ENCODE results near the gene SOST.
"Not testable (repeated sequence)": the region's sequence is repeated elsewhere in the genome, so short reads cannot be mapped to it uniquely, and the experiment has no call there.

Gene SOST

GRCh38 chr17:43758497-43759174, at the start of gene SOST:
SOST (minus strand) TSS chr17:43758791; CDS start chr17:43758741, 50 bp downstream.
- no peak for DNase-seq

DNA sequence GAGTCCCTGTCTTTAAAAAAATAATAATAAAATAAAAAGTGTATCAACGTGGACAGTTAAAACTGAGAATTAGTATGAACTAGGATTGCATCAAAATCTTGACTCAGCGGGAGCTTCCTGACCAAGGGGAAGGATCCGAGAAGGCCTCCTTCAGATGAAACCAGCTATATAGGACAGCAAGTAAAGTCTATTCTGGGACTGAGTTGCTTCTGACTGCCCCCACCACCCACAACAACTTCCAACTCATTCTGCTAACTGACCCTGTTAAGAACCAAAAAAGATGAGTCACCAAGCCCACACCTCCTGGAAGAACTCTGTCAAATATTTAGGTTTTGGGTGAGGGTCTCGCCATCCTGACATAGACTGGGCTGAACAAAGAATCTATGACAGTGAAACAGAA, 49.5 kb upstream of the SOST start:
- DNase-seq, result no peak

DNA sequence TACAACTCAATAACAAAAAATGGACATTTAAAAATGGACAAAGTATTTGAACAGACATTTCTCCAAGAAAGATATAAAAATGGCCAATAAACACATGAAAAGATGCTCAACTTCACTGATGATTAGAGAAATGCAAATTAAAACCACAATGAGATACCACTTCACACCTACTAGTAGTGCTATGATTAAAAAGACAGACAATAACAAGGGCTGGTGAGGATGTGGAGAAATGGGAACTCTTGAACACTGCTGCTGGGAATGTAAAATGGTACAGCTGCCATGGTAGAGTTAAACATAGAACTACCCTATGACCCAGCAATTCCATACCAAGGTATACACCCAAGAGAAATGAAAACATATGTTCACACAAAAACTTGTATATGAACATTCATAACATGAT, 46.5 kb upstream of the SOST start:
- no peak for DNase-seq

DNA sequence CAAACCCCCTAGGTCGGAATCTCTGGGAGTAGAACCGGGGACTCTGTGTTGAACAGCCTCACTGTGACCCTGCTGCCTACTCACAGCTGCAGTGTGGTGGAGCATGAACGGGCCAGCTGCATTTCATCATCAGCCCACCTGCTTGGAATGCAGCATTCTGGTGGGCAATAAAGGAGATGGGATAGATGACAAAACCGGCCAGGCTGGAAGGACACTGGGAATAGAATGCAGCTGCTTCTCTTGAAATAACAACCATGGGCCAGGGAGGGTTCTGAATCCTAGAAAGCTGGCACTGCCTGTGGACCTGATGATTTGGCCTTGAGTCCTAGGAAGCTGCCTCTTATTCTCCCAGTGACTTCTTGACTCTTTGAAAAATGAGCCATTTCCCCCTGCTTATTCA, 45.2 kb upstream of the SOST start:
- no peak for DNase-seq

DNA sequence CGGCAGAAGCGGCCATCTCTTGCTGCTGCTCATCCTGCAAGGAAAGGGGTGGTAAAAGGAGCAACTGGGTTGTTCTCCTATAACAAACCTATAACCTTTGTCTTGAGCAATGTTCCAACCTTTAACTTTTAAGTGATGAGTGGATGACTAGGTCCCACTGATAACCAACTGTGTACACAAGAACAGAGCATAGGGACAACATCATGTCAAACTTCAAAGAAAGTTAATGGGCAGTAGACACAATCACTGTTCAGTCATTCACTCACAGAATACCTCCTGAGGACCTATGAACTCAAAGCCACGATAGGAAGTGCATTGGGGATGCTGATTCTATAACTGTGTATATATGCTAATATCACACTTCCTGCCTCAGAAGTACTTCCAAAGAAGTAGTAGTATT, 43.3 kb upstream of the SOST start:
- DNase-seq, result no peak

- peak in 8 of 56 donors; percentile 6 to 34 (median 20) for DNase-seq
These were observed 42.1 kb upstream of the SOST start for GRCh38 chr17:43800736-43801135.

DNA sequence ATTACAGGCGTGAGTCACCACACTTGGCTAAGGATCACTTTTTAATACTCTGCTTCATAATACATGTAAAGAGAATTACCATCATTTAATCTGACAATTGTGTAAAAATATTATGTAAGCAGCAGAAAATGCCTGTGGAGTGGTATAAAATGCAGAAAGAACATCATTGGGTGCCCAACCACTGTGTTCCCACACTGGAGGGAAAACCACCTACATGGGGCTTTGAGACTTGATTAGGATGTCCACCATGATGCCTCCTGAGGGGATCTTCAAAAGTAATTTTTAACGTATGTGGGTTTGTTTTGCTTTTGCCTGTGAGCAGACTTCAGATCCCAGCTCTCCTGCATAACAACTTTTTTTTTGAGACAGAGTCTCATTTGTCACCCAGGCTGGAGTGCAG, 40.5 kb upstream of the SOST start:
- no peak for DNase-seq

GRCh38 chr17:43798024-43798423, 39.4 kb upstream of the SOST start:
- DNase-seq, result not testable (repeated sequence)

GRCh38 chr17:43792668-43793067, 34.1 kb upstream of the SOST start:
- not testable (repeated sequence) for DNase-seq

- DNase-seq, result no peak
These were observed 33.0 kb upstream of the SOST start for GRCh38 chr17:43791589-43791988.

DNA sequence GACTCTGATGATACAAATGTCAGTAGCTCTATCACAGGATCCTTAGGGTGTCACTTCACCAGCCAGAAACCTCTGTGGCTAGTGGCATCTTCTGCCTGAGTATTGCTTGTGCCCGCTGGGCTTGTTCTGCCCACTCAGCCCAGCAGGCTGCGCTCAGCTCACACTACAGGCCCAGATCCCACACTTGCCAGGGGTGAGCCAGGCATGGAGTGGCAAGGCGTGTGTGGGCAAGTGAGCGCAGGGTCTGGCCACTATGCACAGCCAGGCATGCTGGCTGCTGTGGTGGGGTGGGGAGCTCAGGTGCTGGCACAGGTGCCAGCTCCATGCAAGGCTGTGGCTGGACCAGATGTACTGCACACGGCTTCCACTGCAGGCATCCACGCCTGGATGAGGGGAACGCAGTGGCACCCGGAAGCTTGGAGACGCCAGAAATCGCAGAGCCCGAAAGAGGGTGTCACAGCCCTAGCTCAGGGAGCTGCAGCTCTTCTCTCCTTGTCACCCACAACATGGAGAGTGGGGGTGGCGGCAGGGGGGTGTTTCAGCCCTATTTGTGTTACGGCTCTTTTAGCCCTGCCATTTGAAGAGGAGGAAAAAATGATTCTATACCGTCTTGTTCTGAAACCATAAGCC, 31.8 kb upstream of the SOST start:
- peak in 1 of 56 donors; percentile 10 for DNase-seq

DNA sequence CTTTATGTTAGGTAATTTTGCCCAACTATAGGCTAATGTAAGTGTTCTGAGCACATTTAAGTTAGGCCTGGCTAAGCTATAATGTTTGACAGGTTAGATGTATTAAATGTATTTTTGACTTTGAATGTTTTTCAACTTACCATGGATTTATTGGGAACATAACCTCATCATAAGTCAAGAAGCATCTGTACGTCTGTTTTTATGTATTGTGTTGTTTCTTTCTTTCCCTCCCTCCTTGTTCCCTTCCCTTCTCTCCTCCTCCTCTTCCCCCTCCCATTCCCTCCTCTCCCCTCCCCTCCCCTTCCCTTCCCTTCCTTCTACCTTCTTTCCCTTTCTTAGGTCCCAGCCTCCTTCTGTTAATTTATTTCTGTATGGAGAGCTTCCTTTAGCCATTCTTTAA, 30.9 kb upstream of the SOST start:
- DNase-seq, result no peak

- DNase-seq, result no peak
These were observed 29.9 kb upstream of the SOST start for GRCh38 chr17:43788540-43788939.

DNA sequence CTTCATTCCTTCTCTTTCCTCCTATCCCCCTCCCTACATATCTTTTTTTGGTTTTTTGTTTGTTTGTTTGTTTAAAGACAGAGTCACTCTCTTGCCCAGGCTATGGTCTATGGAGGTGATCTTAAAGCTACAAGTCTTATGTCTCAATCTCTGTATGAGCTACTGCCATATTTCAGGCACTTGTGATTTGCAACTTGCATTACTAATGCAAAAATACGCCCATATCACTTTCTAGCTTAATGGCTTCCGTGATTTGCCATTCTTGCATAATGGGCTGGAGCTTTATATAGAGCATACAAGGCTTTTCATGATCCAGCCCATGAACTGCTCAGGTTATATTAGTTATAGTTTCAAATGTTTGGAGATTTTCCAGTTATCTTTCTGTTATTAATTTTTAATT, 29.1 kb upstream of the SOST start:
- DNase-seq, result no peak

DNA sequence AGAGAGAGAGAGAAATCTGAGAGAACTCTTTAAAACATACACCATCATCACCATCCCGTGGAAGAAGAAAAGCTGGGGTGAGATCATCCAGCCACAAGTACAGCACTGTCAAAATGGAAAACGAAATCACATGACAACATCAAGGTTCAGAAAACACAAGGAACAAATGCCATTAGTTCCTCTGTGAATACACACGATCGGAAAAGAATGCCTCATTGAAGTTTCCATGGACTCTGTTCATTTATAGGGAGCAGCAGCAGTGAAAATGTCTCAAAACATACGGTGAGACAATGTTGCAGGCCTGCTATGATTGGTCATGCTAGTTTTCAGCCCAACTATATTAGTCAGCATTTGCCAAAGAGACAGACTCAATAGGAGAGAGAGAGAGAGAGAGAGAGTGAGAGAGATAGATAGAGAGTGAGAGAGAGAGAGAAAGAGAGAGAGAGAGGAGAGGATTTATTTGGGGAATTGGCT, 26.1 kb upstream of the SOST start:
- DNase-seq, result peak in 5 of 56 donors; percentile 19 to 56 (median 32)

DNA sequence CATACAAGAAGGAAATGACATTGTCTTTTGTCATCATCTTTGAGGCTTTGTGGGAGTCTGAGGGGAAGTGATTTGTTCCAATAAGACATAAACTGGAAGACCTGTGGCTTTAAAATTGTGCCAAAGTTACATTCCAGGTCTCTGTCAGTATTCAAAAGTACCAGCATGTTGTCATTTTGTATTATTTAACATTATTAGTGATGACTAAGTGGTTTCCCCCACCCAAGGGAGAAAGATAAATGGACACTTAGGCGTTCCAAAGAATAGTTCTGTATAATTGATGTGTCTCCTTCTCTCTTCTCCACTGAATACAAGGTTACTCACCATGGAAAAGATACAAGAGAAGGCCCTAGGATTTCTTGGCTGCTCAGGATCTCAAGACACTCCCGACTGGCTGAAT, 25.5 kb upstream of the SOST start:
- DNase-seq, result no peak

GRCh38 chr17:43782913-43783680, 24.5 kb upstream of the SOST start:
- no peak for DNase-seq

DNA sequence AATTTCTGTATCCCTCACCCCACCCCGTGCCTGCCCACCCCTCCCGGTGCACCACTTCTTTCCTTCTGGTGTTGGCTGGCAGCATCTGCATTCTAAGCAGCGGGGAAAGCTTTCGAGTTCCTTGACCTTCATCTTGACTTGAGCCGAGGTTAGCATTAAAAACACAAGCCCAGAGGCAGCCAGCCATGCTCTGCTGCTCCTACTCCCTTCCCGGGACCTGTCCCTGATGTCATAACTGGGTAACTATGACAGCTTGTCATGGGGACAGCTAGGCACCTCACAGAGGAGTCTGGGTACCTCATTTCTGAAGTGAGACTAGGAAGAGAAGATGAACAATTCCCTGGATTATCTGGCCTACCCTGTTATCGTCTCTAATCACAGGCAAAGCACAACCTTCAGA, 21.5 kb upstream of the SOST start, which contains the start of gene CFAP97D1:
Gene CFAP97D1, plus strand, starts transcription at position 301 of the 400 bp plus-strand sequence. Its CDS starts 28 bp downstream, at position 329.
- DNase-seq, result no peak

- DNase-seq, result peak in 10 of 56 donors; percentile 49 to 74 (median 68)
These were observed 20.8 kb upstream of the SOST start for GRCh38 chr17:43779145-43780125.

DNA sequence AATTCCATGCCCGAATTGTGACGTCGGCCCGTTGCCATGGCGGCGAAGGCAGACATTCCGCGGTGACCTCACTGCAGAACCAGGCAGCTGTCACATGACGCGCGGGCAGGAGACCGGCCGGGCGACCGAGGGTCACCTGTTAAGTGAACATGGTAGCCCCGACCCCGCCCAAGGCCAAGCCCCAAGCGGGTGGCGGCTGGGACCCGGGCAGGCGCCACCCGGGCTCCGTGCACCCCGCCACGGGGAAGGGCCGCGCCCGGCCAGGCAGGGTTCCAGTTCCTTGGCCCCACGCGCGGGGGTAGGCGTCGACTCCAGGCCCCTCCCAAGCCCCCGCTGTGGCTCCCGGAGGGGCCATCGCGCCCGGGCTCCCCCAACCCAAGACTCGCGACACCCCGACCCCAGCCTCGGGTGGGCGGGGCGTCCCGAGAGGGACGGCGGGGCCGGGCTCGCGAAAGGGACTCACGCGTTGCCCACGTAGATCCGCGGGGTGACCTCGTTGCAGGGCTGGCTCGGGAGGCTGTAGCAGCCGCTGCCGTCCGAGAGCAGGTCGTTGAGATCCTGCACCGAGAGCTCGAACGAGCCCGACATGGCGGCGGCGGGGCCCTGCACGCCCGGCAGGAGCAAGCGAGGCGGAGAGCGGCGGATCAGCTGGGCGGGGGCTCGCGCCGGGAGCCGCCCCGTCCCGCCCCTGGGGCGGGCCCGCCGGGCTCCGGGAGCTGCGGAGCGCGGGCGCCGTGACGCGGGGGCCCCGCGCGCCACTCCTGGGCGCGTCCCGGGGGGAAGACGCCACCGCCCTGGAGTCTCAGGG, 19.9 kb upstream of the SOST start, which contains the start of gene DUSP3:
Gene DUSP3, minus strand, starts transcription at position 641 of the 808 bp plus-strand sequence. Its CDS starts 53 bp downstream, at position 588.
- DNase-seq, result peak in 55 of 56 donors; percentile 32 to 97 (median 81)

Measured in nucleus accumbens (tissue), 56 donors.